ENCODE results near the gene TBC1D30.

DNA sequence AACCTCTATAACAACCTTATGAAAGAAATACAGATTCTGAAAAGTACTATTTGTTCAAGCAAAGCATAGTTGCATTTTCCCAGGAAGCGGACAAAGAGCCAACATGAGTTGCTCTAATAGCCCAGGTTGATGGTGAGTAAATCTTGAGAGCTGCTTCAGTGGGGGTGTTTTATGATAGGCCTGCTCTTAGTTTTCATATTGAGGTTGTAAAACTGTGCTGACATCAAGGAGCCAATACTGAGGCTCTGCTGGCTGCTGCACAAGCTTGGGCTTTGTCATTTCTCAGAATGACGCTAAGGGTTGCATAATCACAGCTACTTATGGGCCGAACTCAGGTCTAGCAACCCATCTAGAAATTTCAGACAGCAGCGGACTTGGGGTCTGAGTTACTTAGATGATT lies 11.5 kb downstream of the TBC1D30 start:
- TF ChIP-seq FOXP1 (CRISPR knock-in tag; IDR thresholded peaks at IDR 0.05; ENCODE audit: borderline replicate concordance) (no peak), NFE2L1 (CRISPR knock-in tag; IDR thresholded peaks at IDR 0.05) (no peak), ZNF232 (CRISPR knock-in tag; IDR thresholded peaks at IDR 0.05) (no peak)
- TF ChIP-seq, protein P1, sequence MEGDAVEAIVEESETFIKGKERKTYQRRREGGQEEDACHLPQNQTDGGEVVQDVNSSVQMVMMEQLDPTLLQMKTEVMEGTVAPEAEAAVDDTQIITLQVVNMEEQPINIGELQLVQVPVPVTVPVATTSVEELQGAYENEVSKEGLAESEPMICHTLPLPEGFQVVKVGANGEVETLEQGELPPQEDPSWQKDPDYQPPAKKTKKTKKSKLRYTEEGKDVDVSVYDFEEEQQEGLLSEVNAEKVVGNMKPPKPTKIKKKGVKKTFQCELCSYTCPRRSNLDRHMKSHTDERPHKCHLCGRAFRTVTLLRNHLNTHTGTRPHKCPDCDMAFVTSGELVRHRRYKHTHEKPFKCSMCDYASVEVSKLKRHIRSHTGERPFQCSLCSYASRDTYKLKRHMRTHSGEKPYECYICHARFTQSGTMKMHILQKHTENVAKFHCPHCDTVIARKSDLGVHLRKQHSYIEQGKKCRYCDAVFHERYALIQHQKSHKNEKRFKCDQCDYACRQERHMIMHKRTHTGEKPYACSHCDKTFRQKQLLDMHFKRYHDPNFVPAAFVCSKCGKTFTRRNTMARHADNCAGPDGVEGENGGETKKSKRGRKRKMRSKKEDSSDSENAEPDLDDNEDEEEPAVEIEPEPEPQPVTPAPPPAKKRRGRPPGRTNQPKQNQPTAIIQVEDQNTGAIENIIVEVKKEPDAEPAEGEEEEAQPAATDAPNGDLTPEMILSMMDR (IDR thresholded peaks at IDR 0.05): no peak

Measured in WTC11 (cell line).